Measurements from ENCODE around the gene PZP. TPM values are rescaled to one million over a fixed set of nuclear protein-coding genes. Genes with fewer than 3 reads are reported as not detected.

PZP gene
- total and polyA plus RNA-seq, 2 of the 13 experiments (the other 11 are each of a cell fraction or from before 2014, with no cell fraction given), result 0.07 to 0.89 TPM

DNA sequence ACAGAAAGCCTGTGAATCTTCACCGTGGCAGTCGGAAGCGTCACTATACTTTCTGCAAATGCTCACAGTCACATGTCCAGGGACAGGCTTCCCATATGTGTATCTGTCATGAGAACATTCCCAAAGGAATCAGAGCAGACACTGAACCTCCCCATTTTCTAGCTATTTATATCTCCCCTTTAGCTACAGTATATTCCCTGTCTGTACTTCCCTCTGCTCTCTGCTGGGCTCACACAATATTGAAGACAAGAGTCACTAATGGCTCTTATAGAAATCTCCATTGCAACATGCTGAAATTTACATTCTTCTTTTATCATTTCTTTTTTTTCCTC is 100.7 kb downstream of the PZP start (continued):
- TF ChIP-seq, protein P1, sequence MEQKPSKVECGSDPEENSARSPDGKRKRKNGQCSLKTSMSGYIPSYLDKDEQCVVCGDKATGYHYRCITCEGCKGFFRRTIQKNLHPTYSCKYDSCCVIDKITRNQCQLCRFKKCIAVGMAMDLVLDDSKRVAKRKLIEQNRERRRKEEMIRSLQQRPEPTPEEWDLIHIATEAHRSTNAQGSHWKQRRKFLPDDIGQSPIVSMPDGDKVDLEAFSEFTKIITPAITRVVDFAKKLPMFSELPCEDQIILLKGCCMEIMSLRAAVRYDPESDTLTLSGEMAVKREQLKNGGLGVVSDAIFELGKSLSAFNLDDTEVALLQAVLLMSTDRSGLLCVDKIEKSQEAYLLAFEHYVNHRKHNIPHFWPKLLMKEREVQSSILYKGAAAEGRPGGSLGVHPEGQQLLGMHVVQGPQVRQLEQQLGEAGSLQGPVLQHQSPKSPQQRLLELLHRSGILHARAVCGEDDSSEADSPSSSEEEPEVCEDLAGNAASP (CRISPR knock-in tag; IDR thresholded peaks at IDR 0.05; ENCODE audit: borderline replicate concordance), result peak; percentile 25; the same call in 1 of the 2 replicates
- TF ChIP-seq SNRNP70 (IDR thresholded peaks at IDR 0.05; ENCODE audit: low read depth, low read length), result peak; percentile 28
- TF ChIP-seq POLR2A (IDR thresholded peaks at IDR 0.05; ENCODE audit: insufficient read depth in 1 of 2, low read depth in 2 of 2, low read length in 2 of 2), result peak; percentile 16 to 62; a peak in 1 of 4 replicates

DNA sequence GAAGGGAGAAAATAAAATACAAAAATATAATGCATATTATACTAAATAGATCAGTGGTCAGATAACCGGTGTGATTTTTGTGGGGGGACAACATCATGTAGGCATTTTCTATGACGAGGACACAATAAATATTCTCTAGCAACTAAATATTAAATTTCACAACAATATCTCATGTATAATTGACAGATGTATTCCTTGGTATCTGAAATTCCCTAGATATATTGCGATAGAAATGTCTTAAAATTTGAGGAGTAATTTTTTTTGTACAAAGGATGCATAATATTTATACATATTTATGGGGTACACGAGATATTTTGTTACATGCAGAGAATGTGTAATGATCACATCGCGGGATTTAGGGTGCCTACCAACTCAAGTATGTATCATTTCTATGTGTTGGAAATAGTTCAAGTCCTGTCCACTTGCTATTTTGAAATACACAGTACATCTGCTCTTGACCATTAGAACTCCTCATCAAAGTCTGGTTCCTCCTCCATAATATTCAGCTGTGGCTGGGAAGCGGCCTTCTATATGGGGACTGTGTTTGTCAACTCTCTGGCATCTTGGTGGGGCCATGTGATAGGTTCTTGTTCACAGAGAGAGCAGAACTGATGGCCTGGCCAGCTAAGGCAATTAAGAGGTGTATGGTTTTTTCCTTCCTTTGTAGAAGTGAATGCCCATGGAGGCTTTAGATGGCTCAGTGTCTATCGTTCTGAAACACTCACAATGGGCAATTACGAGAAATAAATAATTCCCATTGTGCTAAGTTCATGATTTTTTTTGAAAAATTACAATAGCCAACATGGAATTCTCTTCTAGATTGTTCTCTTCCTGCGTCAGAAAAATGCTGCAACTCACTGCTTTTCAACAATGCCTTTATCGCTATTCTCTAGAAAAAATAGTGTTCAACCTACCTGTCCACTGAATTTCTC is 101.3 kb downstream of the PZP start:
- ATAC-seq (peak; percentile 38), DNase-seq (ENCODE audit: low spot score) (no peak), FAIRE-seq (no peak)
- intact Hi-C loops (cut with micrococcal nuclease; ENCODE audit: unreplicated experiment) (no loop called here), in situ Hi-C loops (cut with HindIII; ENCODE audit: extremely low pct_ligation_motif_present, low pct_unique_long_range_greater_than_20kb) (no loop called here)
- H3K4me2 ChIP-seq (ENCODE audit: low read depth, low read length), result no peak overlapping the region
- WGBS (ENCODE audit: low lambda C conversion rate), result 93% methylated on average over 11 of the region's 11 CpGs
- H4K20me1 ChIP-seq (ENCODE audit: insufficient read depth, low read length), result peaks cover 38% of the 10 kb centered on the region
- no peak overlapping the region for H2AFZ ChIP-seq (ENCODE audit: low read length)
- H3K9ac ChIP-seq (ENCODE audit: insufficient read depth, low read depth, low read length), result no peak overlapping the region
- no peaks in the 10 kb centered on the region for H3K9me3 ChIP-seq (ENCODE audit: low read length)
- H3K27ac ChIP-seq (ENCODE audit: extremely low read length, insufficient read depth, low read length), result peak overlapping the region; percentile 27
- peaks cover 22 to 74% of the 10 kb centered on the region in 2 experiments for H3K36me3 ChIP-seq (replicated peaks in 1 of 2; ENCODE audit: control insufficient read depth in 1 of 2, insufficient read depth in 2 of 2, low read length in 2 of 2)
- no TSS peak for BruUV-seq (replicated peaks)
- no peak overlapping the region for H3K4me3 ChIP-seq (replicated peaks in 1 of 3; ENCODE audit: insufficient read depth in 1 of 3, low read depth in 2 of 3, low read length in 3 of 3)
- H3K4me1 ChIP-seq (ENCODE audit: insufficient read depth, low read length), result peaks cover 45% of the 10 kb centered on the region
- no peaks in the 10 kb centered on the region for H3K27me3 ChIP-seq (ENCODE audit: control insufficient read depth in 1 of 2, insufficient read depth in 2 of 2, low read length in 2 of 2)
- ChIA-PET CTCF (ENCODE audit: low intra/inter-chr PET ratio, low total read pairs) (no interaction called here), POLR2A (interaction anchor here (1.4 kb wide), 1 partner anchor 9 kb away, joined by 7 read pairs; the partner anchor contains the start of gene A2M)
- peaks cover 8% of the 10 kb centered on the region for H3K79me2 ChIP-seq (ENCODE audit: insufficient read depth, low read length)
- TF ChIP-seq KMT2A (CRISPR knock-in tag; IDR thresholded peaks at IDR 0.05) (no peak), ZNF83 (CRISPR knock-in tag; IDR thresholded peaks at IDR 0.05; ENCODE audit: borderline replicate concordance) (no peak), KLF16 (CRISPR knock-in tag; IDR thresholded peaks at IDR 0.05) (peak in 1 of 2 experiments; percentile 15; a peak in 1 of 4 replicates), ZNF12 (CRISPR knock-in tag; IDR thresholded peaks at IDR 0.05) (no peak), ZNF878 (CRISPR knock-in tag; IDR thresholded peaks at IDR 0.05) (peak; percentile 55; the same call in 1 of the 2 replicates), ELF3 (CRISPR knock-in tag; IDR thresholded peaks at IDR 0.05) (no peak), GTF3A (CRISPR knock-in tag; conservative IDR thresholded peaks at IDR 0.05) (0 out of 2 replicates have a peak, but pooled peaks have one; percentile 44), ZNF430 (CRISPR knock-in tag; IDR thresholded peaks at IDR 0.05) (no peak), SIX4 (CRISPR knock-in tag; IDR thresholded peaks at IDR 0.05) (no peak), ZNF224 (CRISPR knock-in tag; IDR thresholded peaks at IDR 0.05) (no peak)
- TF ChIP-seq, protein P2, sequence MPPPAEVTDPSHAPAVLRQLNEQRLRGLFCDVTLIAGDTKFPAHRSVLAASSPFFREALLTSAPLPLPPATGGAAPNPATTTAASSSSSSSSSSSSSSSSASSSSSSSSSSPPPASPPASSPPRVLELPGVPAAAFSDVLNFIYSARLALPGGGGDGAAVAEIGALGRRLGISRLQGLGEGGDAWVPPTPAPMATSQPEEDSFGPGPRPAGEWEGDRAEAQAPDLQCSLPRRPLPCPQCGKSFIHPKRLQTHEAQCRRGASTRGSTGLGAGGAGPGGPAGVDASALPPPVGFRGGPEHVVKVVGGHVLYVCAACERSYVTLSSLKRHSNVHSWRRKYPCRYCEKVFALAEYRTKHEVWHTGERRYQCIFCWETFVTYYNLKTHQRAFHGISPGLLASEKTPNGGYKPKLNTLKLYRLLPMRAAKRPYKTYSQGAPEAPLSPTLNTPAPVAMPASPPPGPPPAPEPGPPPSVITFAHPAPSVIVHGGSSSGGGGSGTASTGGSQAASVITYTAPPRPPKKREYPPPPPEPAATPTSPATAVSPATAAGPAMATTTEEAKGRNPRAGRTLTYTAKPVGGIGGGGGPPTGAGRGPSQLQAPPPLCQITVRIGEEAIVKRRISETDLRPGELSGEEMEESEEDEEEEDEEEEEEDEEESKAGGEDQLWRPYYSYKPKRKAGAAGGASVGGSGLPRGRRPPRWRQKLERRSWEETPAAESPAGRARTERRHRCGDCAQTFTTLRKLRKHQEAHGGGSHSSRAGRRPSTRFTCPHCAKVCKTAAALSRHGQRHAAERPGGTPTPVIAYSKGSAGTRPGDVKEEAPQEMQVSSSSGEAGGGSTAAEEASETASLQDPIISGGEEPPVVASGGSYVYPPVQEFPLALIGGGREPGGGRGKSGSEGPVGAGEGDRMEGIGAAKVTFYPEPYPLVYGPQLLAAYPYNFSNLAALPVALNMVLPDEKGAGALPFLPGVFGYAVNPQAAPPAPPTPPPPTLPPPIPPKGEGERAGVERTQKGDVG (CRISPR knock-in tag; IDR thresholded peaks at IDR 0.05; ENCODE audit: borderline replicate concordance), result no peak
- TF ChIP-seq, protein P3, sequence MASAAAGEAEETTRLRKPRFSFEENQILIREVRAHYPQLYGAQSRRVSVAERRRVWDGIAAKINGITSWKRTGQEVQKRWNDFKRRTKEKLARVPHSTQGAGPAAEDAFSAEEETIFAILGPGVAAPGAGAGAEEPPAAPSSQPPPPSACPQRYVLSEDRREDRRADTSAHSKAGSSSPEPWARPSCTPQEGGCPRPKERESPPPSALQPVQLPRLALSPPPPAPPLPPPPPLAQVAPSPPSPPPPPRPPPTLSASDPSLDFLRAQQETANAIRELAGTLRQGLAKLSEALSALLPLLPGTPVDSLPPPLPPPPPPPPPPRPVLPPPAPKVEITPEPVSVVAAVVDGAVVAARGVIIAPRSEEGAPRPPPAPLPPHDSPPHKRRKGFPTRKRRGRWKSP (CRISPR knock-in tag; IDR thresholded peaks at IDR 0.05), result peak; percentile 24; the same call in 1 of the 2 replicates
- TF ChIP-seq, protein P4, sequence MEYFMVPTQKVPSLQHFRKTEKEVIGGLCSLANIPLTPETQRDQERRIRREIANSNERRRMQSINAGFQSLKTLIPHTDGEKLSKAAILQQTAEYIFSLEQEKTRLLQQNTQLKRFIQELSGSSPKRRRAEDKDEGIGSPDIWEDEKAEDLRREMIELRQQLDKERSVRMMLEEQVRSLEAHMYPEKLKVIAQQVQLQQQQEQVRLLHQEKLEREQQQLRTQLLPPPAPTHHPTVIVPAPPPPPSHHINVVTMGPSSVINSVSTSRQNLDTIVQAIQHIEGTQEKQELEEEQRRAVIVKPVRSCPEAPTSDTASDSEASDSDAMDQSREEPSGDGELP (IDR thresholded peaks at IDR 0.05; ENCODE audit: borderline replicate concordance, low read depth), result no peak
